GM10847 (cell line): Measurements from ENCODE around the gene CASQ2.

Source experiments
- POLR2A ChIP-seq: IDR thresholded peaks from 2 replicates; pipeline ENCODE4 v1.6.1; 2011; ENCODE audit not compliant: insufficient read length; ENCODE audit errors: extremely low read depth

Gene CASQ2

GRCh38 chr1:115692224-115692623, 76.3 kb downstream of the CASQ2 start:
- TF ChIP-seq POLR2A = no peak

- no peak for TF ChIP-seq POLR2A
Observed at GRCh38 chr1:115690972-115691371, 77.5 kb downstream of the CASQ2 start.

- no peak for TF ChIP-seq POLR2A
Observed at GRCh38 chr1:115687744-115688143, 80.8 kb downstream of the CASQ2 start.

GRCh38 chr1:115685029-115685705, 83.3 kb downstream of the CASQ2 start:
- no peak for TF ChIP-seq POLR2A

GRCh38 chr1:115682792-115683191, 85.7 kb downstream of the CASQ2 start:
- TF ChIP-seq POLR2A = no peak

- no peak for TF ChIP-seq POLR2A
Observed at GRCh38 chr1:115680730-115681111, 87.8 kb downstream of the CASQ2 start.

- TF ChIP-seq POLR2A = no peak
Observed at GRCh38 chr1:115679141-115679611, 89.3 kb downstream of the CASQ2 start.

GRCh38 chr1:115678141-115678540, 90.4 kb downstream of the CASQ2 start:
- TF ChIP-seq POLR2A = no peak

- TF ChIP-seq POLR2A = no peak
Observed at GRCh38 chr1:115677565-115677964, 90.9 kb downstream of the CASQ2 start.

- no peak for TF ChIP-seq POLR2A
Observed at GRCh38 chr1:115677182-115677555, 91.3 kb downstream of the CASQ2 start.

- TF ChIP-seq POLR2A = no peak
Observed at GRCh38 chr1:115676498-115677181, 91.9 kb downstream of the CASQ2 start.

GRCh38 chr1:115672224-115673009, 96.1 kb downstream of the CASQ2 start:
- no peak for TF ChIP-seq POLR2A

GRCh38 chr1:115671176-115671934, 97.2 kb downstream of the CASQ2 start:
- no peak for TF ChIP-seq POLR2A

- TF ChIP-seq POLR2A = no peak
Observed at GRCh38 chr1:115670476-115671175, 97.9 kb downstream of the CASQ2 start.

- no peak for TF ChIP-seq POLR2A
Observed at GRCh38 chr1:115669886-115670285, 98.6 kb downstream of the CASQ2 start.
